Mucosa of descending colon (tissue), 3 donors: ENCODE measurements around the gene SEC24D. TPM values are rescaled to one million over a fixed set of nuclear protein-coding genes. Genes with fewer than 3 reads are reported as not detected.

Experiments
- ATAC-seq: fragments of 200-7000 bp; cut with Tn5 transposase; one replicate; pipeline ENCODE4 v1.9.1; 2020; ENCODE audit warnings: mild to moderate bottlenecking, moderate library complexity
- DNase-seq, 3 donors: peaks; one replicate each; pipeline ENCODE4 v3.0.0-alpha.2; 2020
- H3K36me3 ChIP-seq: fragments of 200-600 bp; one replicate; pipeline ENCODE4 v1.8.0; 2021; ENCODE audit warnings: low read depth, mild to moderate bottlenecking
- H3K4me1 ChIP-seq: fragments of 200-600 bp; one replicate; pipeline ENCODE4 v1.8.0; 2021; ENCODE audit warnings: low read depth, mild to moderate bottlenecking
- H3K4me3 ChIP-seq: fragments of 200-600 bp; one replicate; pipeline ENCODE4 v1.8.0; 2021; ENCODE audit warnings: mild to moderate bottlenecking
- H3K9me3 ChIP-seq: fragments of 200-600 bp; one replicate; pipeline ENCODE4 v1.8.0; 2021; ENCODE audit warnings: mild to moderate bottlenecking
- CTCF ChIP-seq: fragments of 200-600 bp; IDR thresholded peaks from one replicate; pipeline ENCODE4 v1.8.0; 2022; ENCODE audit warnings: antibody characterized with exemption, mild to moderate bottlenecking
- intact Hi-C, 2 donors: fragments of 100-400 bp; cut with DNase I in 1 of 2; cut with micrococcal nuclease in 1 of 2; formaldehyde crosslinking; loops; one replicate each; pipeline versions ENCODE4 v1.11.0 to v1.11.1; 2022; cut with DNase I, micrococcal nuclease
- total RNA-seq, 3 donors: library from RNA; stranded (reverse); fragmentation: NEBNext Ultra II Directional in 2 of 3; extraction: Animal tissue kit (Norgen Biotek cat#: 25700) in 2 of 3; gene quantifications; one replicate each; pipeline versions ENCODE4 v1.2.1 to v1.2.4, GENCODE V29; 2021 to 2023
- donor health status: DM: no; HTN: no; CAD: no; lungs with moderate emphysema.
- donor health status: DM: no; HTN: no; CAD: no.
- donor health status: DM: no; HTN: yes; CAD: no.

The SEC24D gene
- total RNA-seq, 3 donors from 2014 or later = 22.1 to 55.6 (median 45.3) TPM

GRCh38 chr4:118849867-118850487, 14.1 kb upstream of the SEC24D start:
- no peaks in the 10 kb centered on the region for H3K4me1 ChIP-seq
- intact Hi-C loops = no loop called here
- TF ChIP-seq CTCF = no peak
- ATAC-seq = no peak
- DNase-seq = no peak
- H3K36me3 ChIP-seq = no peaks in the 10 kb centered on the region
- no peaks in the 10 kb centered on the region for H3K9me3 ChIP-seq
- H3K4me3 ChIP-seq = no peak overlapping the region

GRCh38 chr4:118848901-118849300, 13.0 kb upstream of the SEC24D start:
- DNase-seq (no peak), ATAC-seq (no peak)
- intact Hi-C loops = no loop called here
- Histone ChIP-seq H3K9me3 (no peaks in the 10 kb centered on the region), H3K4me1 (no peaks in the 10 kb centered on the region), H3K4me3 (no peak overlapping the region), H3K36me3 (no peaks in the 10 kb centered on the region)
- no peak for TF ChIP-seq CTCF

- no peaks in the 10 kb centered on the region for H3K9me3 ChIP-seq
- TF ChIP-seq CTCF = no peak
- no peak for DNase-seq
- H3K4me1 ChIP-seq = no peaks in the 10 kb centered on the region
- no peak for ATAC-seq
- H3K36me3 ChIP-seq = no peaks in the 10 kb centered on the region
- intact Hi-C loops = no loop called here
- H3K4me3 ChIP-seq = no peak overlapping the region
These were observed 12.3 kb upstream of the SEC24D start for GRCh38 chr4:118848242-118848641.

GRCh38 chr4:118846979-118847378, 11.1 kb upstream of the SEC24D start:
- no peak for DNase-seq
- intact Hi-C loops = no loop called here
- H3K9me3 ChIP-seq = no peaks in the 10 kb centered on the region
- no peaks in the 10 kb centered on the region for H3K36me3 ChIP-seq
- H3K4me3 ChIP-seq = no peak overlapping the region
- ATAC-seq = no peak
- no peaks in the 10 kb centered on the region for H3K4me1 ChIP-seq
- TF ChIP-seq CTCF = no peak

- TF ChIP-seq CTCF = no peak
- no peaks in the 10 kb centered on the region for H3K9me3 ChIP-seq
- intact Hi-C loops = no loop called here
These were observed 9.7 kb upstream of the SEC24D start for GRCh38 chr4:118845552-118846050.

GRCh38 chr4:118843237-118843636, 7.3 kb upstream of the SEC24D start:
- intact Hi-C loops = no loop called here
- ATAC-seq = no peak
- no peak for DNase-seq
- H3K9me3 ChIP-seq = no peaks in the 10 kb centered on the region
- H3K4me1 ChIP-seq = no peaks in the 10 kb centered on the region
- no peak overlapping the region for H3K4me3 ChIP-seq
- no peaks in the 10 kb centered on the region for H3K36me3 ChIP-seq
- TF ChIP-seq CTCF = no peak

More at GRCh38 chr4:118845552-118846050, 9.7 kb upstream of the SEC24D start:
- Histone ChIP-seq H3K4me1 (no peaks in the 10 kb centered on the region), H3K36me3 (no peaks in the 10 kb centered on the region), H3K4me3 (no peak overlapping the region)
- ATAC-seq (no peak), DNase-seq (no peak)
